NCI-H2227 treated with DMSO at 0.1 percent for 48 hours (cell line): ENCODE data around the gene DHRS9.
"Not testable (repeated sequence)": the region's sequence is repeated elsewhere in the genome, so short reads cannot be mapped to it uniquely, and the experiment has no call there.

Experiments
- DNase-seq: peaks from one replicate; lab custom pipeline; 2025; lab: John Stamatoyannopoulos, UW

DHRS9 gene

GRCh38 chr2:169095621-169096105 lies 26.3 kb downstream of the DHRS9 start:
- no peak for DNase-seq

- DNase-seq: no peak
Observed at GRCh38 chr2:169104848-169105247, 35.5 kb downstream of the DHRS9 start.

- peak; percentile 10 for DNase-seq
Observed at GRCh38 chr2:169105476-169105875, 36.1 kb downstream of the DHRS9 start.

GRCh38 chr2:169106134-169106533 lies 36.8 kb downstream of the DHRS9 start:
- no peak for DNase-seq

- DNase-seq: no peak
Observed at GRCh38 chr2:169106563-169107545, 37.5 kb downstream of the DHRS9 start.

- DNase-seq: no peak
Observed at GRCh38 chr2:169107645-169108044, 38.3 kb downstream of the DHRS9 start.

- no peak for DNase-seq
Observed at GRCh38 chr2:169108099-169108884, 38.9 kb downstream of the DHRS9 start.

GRCh38 chr2:169109502-169110409 lies 40.4 kb downstream of the DHRS9 start:
- peak; percentile 86 for DNase-seq

- no peak for DNase-seq
Observed at GRCh38 chr2:169110419-169110818, 41.1 kb downstream of the DHRS9 start.

- no peak for DNase-seq
Observed at GRCh38 chr2:169110916-169111315, 41.6 kb downstream of the DHRS9 start.

GRCh38 chr2:169112841-169113240 lies 43.5 kb downstream of the DHRS9 start:
- no peak for DNase-seq

- no peak for DNase-seq
Observed at GRCh38 chr2:169114056-169114455, 44.7 kb downstream of the DHRS9 start.

- no peak for DNase-seq
Observed at GRCh38 chr2:169116327-169116726, 47.0 kb downstream of the DHRS9 start.

- DNase-seq: no peak
Observed at GRCh38 chr2:169116993-169117392, 47.6 kb downstream of the DHRS9 start.

GRCh38 chr2:169118060-169118459 lies 48.7 kb downstream of the DHRS9 start:
- DNase-seq: no peak

- DNase-seq: no peak
Observed at GRCh38 chr2:169119123-169119760, 49.9 kb downstream of the DHRS9 start.

- DNase-seq: no peak
Observed at GRCh38 chr2:169119851-169120250, 50.5 kb downstream of the DHRS9 start.

GRCh38 chr2:169129703-169130243 lies 60.4 kb downstream of the DHRS9 start:
- DNase-seq: no peak

- DNase-seq: peak; percentile 64
Observed at GRCh38 chr2:169131587-169132512, 62.5 kb downstream of the DHRS9 start.

- not testable (repeated sequence) for DNase-seq
Observed at GRCh38 chr2:169134272-169134671, 64.9 kb downstream of the DHRS9 start.
